ENCODE measurements around the gene IQCH. TPM values are rescaled to one million over a fixed set of nuclear protein-coding genes. Genes with fewer than 3 reads are reported as not detected.

Gene IQCH
- total and polyA plus RNA-seq, 12 donors = 0.67 to 7.3 (median 2.9) TPM

DNA sequence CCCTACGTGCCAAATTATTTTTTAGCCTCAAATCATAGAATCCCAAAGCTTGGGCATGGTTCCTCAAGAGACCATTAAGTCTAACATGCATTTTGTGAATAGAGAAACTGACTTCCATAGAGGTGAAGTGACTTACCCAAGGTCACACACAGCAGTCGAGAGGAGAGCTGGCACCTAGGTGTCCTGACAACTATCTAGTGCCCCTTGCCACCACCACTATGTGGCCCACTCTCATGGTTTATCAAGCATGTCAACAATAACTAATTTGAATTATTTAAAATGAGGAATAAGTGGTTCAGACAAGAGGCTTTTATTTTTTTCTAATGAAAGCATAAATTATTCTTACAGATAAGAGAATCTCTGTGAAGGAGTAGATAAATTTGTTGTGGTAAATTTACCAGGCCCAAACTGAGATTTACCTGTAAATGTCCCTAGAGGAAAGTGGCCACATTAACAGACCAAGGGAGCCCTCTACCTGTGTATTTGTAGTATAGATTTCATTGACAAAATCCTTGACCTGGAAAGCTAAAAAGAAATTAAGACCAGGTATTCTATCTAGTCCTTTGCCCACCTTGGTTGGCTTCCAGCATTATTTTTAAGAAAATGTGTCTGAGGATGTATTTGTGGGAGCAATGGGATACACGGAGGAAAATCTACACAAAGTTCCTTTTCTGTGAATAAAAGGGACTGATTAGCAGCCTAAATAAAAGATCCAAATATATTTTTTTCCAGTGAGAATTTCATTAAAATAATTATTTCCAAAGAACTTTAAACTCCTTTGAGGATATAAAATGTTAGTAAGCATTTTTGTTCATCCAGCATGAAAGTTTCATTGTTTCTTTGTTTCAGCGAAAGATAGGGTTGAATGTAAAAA, 49.1 kb downstream of the IQCH start:
- Histone ChIP-seq H3K4me1 (replicated peaks in 1 of 2) (no peaks in the 10 kb centered on the region), H3K27ac (no peak overlapping the region), H3K9me3 (replicated peaks in 1 of 3) (peaks cover 0 to 5% (median 0%) of the 10 kb centered on the region in 3 donors), H3K4me3 (no peak overlapping the region), H3K27me3 (no peaks in the 10 kb centered on the region), H3K36me3 (replicated peaks in 1 of 2) (no peaks in the 10 kb centered on the region)
- intact Hi-C loops (cut with DNase I) = loop anchor here (5.0 to 10.0 kb wide), 2 partner anchors 359 to 361 kb away; no protein-coding TSS in a partner anchor
- DNase-seq = peak in 3 of 7 donors; percentile 7 to 16 (median 13)
- TF ChIP-seq, protein P1, sequence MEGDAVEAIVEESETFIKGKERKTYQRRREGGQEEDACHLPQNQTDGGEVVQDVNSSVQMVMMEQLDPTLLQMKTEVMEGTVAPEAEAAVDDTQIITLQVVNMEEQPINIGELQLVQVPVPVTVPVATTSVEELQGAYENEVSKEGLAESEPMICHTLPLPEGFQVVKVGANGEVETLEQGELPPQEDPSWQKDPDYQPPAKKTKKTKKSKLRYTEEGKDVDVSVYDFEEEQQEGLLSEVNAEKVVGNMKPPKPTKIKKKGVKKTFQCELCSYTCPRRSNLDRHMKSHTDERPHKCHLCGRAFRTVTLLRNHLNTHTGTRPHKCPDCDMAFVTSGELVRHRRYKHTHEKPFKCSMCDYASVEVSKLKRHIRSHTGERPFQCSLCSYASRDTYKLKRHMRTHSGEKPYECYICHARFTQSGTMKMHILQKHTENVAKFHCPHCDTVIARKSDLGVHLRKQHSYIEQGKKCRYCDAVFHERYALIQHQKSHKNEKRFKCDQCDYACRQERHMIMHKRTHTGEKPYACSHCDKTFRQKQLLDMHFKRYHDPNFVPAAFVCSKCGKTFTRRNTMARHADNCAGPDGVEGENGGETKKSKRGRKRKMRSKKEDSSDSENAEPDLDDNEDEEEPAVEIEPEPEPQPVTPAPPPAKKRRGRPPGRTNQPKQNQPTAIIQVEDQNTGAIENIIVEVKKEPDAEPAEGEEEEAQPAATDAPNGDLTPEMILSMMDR (IDR thresholded peaks at IDR 0.05) = peak; percentile 13 to 65 (median 56)
- no peak for TF ChIP-seq POLR2A (IDR thresholded peaks at IDR 0.05)
- 69 to 74% (median 71%) methylated on average over 4 of the region's 4 CpGs for WGBS, 4 donors

GRCh38 chr15:67304778-67305177, 50.2 kb downstream of the IQCH start:
- Histone ChIP-seq H3K36me3 (replicated peaks in 1 of 2) (no peaks in the 10 kb centered on the region), H3K4me3 (no peak overlapping the region), H3K9me3 (replicated peaks in 1 of 3) (peaks cover 0 to 5% (median 0%) of the 10 kb centered on the region in 3 donors), H3K27ac (no peak overlapping the region), H3K27me3 (no peaks in the 10 kb centered on the region), H3K4me1 (replicated peaks in 1 of 2) (no peaks in the 10 kb centered on the region)
- intact Hi-C loops (cut with DNase I) = loop anchor here (5.0 to 10.0 kb wide), 2 partner anchors 360 to 362 kb away; no protein-coding TSS in a partner anchor
- no peak for TF ChIP-seq POLR2A (IDR thresholded peaks at IDR 0.05)
- TF ChIP-seq, protein P1 (IDR thresholded peaks at IDR 0.05) = no peak
- DNase-seq = no peak

- Histone ChIP-seq H3K4me1 (replicated peaks in 1 of 2) (no peaks in the 10 kb centered on the region), H3K9me3 (replicated peaks in 1 of 3) (peaks cover 0 to 5% (median 0%) of the 10 kb centered on the region in 3 donors), H3K27ac (no peak overlapping the region), H3K27me3 (no peaks in the 10 kb centered on the region), H3K4me3 (no peak overlapping the region), H3K36me3 (replicated peaks in 1 of 2) (no peaks in the 10 kb centered on the region)
- intact Hi-C loops (cut with DNase I) = loop anchor here in 1 of 2 donors (10.0 kb wide), 1 partner anchor 361 kb away; no protein-coding TSS in a partner anchor
- TF ChIP-seq, protein P1 (IDR thresholded peaks at IDR 0.05) = no peak
- TF ChIP-seq POLR2A (IDR thresholded peaks at IDR 0.05) = no peak
- 0 to 50% (median 21%) methylated on average over 1 of the region's 1 CpG for WGBS, 4 donors
- DNase-seq = no peak
Measured at GRCh38 chr15:67305506-67305905, 50.9 kb downstream of the IQCH start.

DNA sequence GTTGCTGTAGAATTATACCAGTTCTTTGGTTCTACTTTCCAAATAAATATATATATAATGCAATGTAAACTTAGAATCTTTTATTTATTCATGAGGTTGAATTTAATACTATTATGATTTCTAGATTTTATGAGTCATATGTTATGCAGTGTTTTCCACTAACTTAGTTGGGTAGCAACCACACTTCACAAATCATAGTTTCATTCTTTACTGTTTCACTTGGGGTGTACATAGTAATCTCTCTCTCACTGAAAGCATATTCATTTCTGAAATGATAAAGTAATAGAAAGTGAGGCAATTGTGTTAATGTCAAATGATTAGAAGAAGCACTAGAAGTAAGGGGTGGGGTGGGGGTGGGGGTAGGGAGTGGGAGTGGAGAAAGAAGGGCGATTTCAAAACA, 52.6 kb downstream of the IQCH start:
- WGBS, 4 donors = 63 to 90% (median 69%) methylated on average over 1 of the region's 1 CpG
- intact Hi-C loops (cut with DNase I) = loop anchor here in 1 of 2 donors (10.0 kb wide), 1 partner anchor 362 kb away; no protein-coding TSS in a partner anchor
- TF ChIP-seq, protein P1 (IDR thresholded peaks at IDR 0.05) = no peak
- no peak for TF ChIP-seq POLR2A (IDR thresholded peaks at IDR 0.05)
- H3K27ac ChIP-seq = no peak overlapping the region
- no peak for DNase-seq
- H3K4me3 ChIP-seq = no peak overlapping the region
- no peaks in the 10 kb centered on the region for H3K4me1 ChIP-seq (replicated peaks in 1 of 2)
- H3K27me3 ChIP-seq = no peaks in the 10 kb centered on the region
- no peaks in the 10 kb centered on the region for H3K36me3 ChIP-seq (replicated peaks in 1 of 2)
- peaks cover 0 to 5% (median 0%) of the 10 kb centered on the region in 3 donors for H3K9me3 ChIP-seq (replicated peaks in 1 of 3)
